Head of caudate nucleus (tissue), 42 donors: ENCODE results near the gene PTPN12.
A peak's percentile ranks its signal among the peaks of the same experiment; 100 is the strongest.

Experiments used
- DNase-seq, 42 donors: peaks; one replicate each; pipeline versions ENCODE4 v3.0.0 to v3.0.0-alpha.2; 2020 to 2021; ENCODE audit warnings: mixed read lengths in 7 of 42
- intact Hi-C: fragments of 100-400 bp; cut with DNase I; formaldehyde crosslinking; loops from one replicate; pipeline ENCODE4 v1.15.0; 2022

Gene PTPN12

DNA sequence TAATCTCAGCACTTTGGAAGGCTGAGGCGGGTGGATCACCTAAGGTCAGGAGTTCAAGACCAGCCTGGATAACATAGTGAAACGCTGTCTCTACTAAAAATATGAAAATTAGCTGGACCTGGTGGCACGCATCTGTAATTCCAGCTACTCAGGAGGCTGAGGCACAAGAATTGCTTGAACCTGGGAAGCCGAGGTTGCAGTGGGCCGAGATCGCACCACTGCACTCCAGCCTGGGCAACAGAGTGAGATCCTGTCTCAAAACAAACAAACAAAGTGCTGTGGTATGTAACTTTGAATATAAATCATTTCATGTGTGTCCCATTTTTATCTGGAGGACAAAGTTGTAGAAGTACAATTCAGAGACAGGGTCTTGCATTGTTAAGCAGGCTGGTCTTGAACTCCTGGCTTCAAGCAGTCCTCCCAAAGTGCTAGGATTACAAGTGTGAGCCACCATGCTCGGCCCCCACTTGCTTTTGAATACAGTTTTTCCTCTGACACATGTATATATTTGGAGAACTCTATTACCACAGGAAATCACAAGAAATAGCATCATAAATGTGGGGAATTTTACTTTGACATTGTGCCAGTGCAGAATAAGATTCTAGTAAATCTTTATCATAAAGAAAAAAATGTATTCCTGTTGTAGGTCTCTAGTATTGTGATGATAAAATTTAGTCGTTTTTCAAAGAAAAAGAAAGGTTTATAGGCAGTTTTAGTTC is 32.6 kb downstream of the PTPN12 start:
- intact Hi-C loops: no loop called here
- no peak for DNase-seq

DNA sequence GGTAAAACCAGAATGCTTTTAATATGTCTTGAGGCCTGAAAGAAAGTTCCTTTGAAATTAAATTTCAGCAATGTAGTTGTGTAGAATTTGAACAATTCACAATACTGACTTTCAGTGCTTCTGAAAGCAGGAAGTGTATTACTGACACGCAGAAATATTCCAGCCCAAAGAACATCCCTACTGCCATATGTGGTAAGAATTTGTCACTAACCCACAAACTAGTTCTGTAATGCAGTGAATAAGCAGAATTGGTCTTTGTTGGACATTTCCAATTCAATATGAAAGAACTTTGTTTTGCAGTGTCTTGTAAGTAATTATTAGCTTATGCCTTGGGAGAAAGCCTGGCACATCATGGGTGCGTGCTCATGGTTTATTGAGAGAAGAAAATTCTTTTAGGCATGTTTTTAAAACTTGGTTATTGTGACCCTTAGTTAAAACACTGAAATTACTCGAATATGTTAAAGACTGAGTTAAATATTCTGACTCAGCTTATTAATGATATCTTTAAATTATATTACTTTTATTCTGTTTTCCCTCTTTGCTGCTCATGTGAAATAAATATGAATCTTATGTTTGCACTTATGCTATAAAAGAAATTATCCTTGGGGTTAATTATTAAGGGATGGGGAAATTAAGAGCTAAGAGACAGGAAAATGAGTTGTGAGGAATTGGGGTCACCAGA is 33.4 kb downstream of the PTPN12 start:
- intact Hi-C loops: no loop called here
- DNase-seq: peak in 3 of 42 donors; percentile 18 to 59 (median 28)

DNA sequence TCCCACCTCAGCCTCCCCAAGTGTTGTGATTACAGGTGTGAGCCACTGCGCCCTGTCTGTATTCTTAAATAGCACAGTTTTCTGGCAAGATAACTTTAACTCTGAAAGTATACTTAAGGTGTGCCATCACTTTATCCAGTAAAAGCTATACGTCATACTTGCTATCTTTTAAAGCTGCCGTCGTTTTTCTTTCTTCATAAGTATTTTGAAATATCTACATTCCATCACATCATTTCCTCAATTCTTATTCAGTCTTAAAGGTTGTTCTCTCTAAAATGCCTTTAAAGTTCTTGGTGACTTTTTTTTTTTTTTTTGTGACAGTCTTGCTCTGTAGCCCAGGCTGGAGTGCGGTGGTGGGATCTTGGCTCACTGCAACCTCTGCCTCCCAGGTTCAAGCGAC is 34.7 kb downstream of the PTPN12 start:
- intact Hi-C loops: no loop called here
- no peak for DNase-seq

DNA sequence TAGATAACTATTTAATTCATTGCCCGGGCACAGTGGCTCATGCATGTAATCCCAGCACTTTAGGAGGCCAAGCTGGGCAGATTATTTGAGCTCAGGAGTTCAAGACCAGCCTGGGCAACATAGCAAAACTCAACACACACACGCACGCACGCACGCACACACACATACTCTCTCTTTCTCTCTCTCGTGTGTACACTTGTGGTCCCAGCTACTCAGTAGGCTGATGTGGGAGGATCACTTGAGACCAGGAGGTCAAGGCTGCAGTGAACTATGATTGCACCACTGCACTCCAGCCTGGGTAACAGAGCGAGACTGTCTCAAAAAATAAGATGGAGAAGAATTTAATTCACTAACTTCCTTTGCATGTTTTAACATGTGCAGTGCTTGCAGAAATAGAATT is 38.1 kb downstream of the PTPN12 start:
- intact Hi-C loops: no loop called here
- no peak for DNase-seq

DNA sequence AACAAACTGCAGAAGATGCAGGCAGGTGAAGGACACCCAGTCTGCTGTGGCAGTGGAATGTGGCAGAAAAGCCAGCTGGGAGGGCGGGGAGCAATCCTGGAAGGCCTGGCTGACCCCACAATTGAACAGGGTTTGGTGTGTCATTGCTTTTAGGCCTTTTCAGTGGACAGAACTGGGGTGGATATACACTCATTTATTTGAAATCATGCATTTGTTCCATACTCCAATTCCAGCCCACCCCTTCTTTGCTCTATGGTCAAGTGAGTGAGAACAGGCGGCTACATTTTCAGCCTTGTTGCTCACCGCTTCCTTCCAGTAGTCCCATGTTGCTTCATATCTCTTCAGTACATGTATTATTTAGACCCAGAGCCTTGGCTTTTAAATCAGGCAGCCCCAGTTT is 39.8 kb downstream of the PTPN12 start:
- no peak for DNase-seq
- intact Hi-C loops: no loop called here

DNA sequence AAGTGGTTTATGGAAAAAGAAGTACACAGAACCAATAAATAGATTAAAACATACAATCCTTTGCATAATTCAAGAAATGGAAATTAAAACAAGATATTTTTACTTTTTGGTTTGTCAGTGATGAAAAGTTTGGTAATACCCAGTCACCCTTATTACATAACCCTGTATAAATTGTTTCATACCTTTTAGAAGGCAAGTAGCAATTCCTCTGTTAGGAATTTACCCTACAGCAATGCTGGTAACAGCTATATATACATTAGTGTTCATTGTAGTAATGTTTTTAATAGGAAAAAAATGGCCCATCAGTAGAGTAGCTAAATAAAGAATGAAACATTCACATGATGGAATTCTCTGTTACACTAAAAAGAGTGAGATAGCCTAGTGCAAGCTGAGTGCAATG is 42.7 kb downstream of the PTPN12 start:
- intact Hi-C loops: no loop called here
- DNase-seq: no peak

DNA sequence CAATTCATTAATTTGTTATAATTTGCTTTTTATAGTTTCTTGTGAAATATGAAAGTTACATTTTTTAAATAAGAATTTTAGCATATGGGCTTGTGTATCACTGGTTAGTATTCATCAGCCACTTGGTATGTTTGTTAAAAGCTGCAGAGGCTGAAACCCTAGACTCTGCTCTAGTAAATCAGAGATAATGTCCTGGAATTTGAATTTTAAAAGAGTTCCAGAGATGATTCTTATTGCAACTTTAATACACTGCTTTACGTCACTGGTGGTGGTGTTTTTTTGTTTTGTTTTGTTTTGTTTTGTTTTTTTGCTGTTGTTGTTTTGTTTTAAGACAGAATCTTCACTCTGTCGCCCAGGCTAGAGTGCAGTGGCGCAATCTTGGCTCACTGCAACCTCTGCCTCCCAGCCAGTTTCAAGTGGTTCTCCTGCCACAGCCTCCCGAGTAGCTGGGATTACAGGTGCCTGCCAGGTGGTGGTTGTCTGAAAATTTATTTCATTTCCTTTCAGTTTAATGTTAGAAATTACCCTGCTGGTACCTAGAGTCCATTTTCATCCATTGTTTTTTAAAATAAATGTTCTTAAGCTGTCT is 43.8 kb downstream of the PTPN12 start:
- no peak for DNase-seq
- intact Hi-C loops: no loop called here

DNA sequence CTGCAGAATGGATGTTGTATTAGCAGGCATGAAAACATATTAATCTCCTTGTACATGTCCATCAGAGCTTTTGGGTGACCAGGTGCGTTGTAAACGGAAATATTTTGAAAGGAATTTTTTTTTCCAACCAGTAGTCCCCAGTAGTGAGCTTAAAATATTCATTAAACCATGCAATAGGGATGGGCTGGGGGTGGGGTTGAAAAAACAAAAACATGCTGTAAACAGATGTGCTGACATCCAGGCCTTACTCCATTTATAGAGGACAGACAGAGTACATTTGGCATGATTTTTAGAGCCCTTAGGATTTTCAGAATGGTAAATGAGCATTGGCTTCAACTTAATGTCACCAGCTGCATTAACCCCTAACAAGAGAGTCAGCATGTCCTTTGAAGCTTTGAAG is 50.2 kb downstream of the PTPN12 start:
- no peak for DNase-seq
- intact Hi-C loops: no loop called here

DNA sequence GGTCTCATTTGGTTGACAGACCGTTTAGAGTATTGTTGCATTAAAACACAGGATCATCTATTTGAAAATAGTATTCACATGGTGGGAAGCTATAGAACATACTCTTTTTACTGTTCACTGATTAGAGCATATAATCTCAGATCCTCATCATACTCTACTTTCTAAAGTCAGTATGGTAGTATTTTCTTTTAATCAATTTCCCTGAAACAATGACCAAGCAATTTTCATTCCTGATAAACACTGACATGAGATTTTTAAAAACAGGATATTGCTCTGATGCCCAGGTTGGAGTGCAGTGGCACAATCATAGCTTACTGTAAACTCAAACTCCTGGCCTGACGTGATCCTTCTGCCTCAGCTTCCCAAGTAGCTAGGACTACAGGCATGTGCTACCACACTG is 63.9 kb downstream of the PTPN12 start:
- intact Hi-C loops: no loop called here

DNA sequence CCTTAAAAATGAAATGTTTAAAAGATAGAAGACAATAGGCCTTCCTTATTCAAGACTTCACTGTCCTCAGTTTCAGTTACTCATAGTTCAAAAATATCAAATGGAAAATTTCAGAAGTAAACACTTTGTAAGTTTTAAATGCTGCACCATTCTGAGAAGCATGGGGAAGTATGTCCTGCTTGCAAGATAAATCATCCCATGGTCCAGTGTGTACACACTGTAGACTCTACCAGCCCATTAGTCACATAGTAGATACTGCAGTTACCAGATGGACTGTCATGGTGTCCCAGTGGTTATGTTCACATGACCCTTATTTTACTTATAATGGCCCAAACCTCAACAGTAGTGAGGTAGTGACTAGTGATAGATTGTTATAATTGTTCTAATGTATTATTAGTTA is 69.5 kb downstream of the PTPN12 start:
- no peak for DNase-seq
- intact Hi-C loops: no loop called here

More for the DNA sequence above, 63.9 kb downstream of the PTPN12 start:
- no peak for DNase-seq

DNA sequence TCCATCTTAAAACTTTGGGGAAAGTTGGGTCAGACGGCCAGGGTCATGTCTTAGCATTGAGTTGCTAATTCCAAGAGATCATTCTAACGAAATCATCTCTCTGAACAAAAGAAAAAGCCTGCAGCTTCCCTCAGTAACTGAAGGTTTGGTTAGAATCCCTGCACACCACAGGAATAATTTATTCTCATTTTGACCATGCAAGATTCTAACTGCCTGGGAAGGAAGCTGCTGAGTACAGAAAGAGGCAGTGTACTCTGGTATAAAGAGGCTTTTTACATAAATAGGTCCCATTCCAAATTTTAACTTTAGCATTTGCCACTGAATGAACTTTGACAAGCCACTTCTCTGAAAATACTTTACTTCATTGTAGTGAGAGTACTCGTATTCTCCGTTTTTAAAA is 82.2 kb downstream of the PTPN12 start:
- intact Hi-C loops: no loop called here
- no peak for DNase-seq

DNA sequence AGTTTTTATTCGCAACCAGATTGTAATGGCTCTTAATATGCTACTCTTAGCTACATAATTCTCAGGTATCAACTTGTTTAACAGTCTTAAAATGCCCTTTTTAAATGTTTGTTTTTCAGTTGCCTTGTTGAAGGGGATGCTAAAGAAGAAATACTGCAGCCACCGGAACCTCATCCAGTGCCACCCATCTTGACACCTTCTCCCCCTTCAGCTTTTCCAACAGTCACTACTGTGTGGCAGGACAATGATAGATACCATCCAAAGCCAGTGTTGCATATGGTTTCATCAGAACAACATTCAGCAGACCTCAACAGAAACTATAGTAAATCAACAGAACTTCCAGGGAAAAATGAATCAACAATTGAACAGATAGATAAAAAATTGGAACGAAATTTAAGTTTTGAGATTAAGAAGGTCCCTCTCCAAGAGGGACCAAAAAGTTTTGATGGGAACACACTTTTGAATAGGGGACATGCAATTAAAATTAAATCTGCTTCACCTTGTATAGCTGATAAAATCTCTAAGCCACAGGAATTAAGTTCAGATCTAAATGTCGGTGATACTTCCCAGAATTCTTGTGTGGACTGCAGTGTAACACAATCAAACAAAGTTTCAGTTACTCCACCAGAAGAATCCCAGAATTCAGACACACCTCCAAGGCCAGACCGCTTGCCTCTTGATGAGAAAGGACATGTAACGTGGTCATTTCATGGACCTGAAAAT is 89.7 kb downstream of the PTPN12 start:
- no peak for DNase-seq
- intact Hi-C loops: no loop called here

DNA sequence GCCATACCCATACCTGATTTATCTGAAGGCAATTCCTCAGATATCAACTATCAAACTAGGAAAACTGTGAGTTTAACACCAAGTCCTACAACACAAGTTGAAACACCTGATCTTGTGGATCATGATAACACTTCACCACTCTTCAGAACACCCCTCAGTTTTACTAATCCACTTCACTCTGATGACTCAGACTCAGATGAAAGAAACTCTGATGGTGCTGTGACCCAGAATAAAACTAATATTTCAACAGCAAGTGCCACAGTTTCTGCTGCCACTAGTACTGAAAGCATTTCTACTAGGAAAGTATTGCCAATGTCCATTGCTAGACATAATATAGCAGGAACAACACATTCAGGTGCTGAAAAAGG is 90.2 kb downstream of the PTPN12 start:
- intact Hi-C loops: no loop called here
- peak in 4 of 42 donors; percentile 3 to 16 (median 8) for DNase-seq

DNA sequence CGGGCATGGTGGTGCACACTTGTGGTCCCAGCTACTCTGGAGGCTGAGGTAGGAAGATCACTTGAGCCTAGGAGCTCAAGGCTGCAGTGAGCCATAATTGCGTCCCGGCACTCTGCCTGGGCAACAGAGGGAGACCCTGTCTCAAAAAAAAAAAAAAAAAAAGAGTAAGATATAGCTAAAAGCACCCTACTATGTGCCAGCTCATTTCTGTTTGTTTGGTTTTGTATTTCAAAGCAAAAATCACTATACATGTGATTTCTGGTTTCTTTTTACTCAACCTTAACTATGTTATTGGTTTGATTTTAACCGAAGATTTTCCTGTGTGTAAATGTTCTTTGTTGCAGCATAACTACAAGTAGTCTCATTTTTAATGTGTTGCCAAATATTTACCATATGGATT is 92.7 kb downstream of the PTPN12 start:
- intact Hi-C loops: no loop called here
- DNase-seq: no peak

DNA sequence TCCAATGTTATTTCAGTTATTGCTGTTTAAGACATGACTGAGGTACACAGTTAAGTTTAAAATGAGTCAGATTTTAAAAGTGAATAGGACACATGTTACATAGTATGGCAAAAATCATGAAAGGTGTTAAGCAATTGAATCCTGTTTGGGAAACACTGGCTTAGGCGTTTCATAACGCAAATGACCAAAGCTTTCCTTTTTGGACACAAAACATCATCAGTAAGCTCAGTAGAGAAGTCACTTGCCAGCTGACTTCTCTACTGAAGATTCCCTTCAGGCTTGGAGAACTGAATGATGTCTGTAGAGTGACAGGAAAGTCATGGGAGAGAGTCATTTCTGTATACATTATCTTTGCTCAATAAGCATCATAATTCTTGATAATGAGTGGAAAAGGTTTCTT is 94.7 kb downstream of the PTPN12 start:
- no peak for DNase-seq
- intact Hi-C loops: no loop called here

DNA sequence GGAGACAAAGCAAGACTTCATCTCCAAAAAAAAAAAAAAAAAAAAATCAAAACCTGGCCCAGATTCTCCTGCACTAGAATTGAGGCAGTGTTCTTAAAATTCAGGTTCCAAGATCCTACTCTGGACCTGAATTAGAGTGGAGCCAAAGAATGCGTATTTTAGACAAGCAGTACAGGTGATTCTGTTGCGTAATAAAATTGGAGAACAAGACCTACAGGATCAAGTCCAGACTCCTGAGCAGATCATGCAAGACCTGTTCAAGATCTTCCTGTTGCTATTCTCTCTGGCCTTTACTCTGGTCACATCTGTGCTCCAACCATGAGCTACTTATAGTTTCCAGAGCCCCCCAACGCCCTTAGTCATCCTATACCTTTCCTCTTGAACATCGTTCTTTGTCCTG is 107.7 kb downstream of the PTPN12 start:
- intact Hi-C loops: no loop called here

DNA sequence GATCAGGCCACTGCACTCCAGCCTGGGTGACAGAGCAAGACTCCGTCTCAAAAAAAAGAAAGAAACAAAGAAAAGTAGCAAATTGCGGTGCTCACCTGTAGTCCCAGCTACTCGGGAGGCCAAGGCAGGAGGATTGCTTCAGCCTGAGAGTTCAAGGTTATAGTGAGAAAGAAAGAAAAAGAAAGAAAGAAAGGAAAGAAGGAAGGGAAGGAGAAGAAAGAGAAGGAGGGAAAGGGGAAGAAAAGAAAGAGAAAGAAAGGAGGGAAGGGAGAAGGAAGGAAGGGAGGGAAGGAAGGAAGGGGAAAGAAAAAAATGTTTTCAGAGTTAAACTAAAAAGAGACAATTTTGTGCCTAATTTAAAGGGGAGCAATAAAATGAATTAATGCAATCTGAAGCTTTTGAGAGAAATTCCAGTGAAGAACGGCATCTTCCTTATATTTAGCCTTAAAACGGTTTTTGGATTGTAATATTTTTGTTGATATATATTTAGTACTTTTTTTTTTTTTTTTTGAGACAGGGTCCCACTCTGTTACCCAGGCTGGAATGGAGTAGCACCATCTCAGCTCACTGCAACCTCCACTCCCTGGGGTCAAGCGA is 111.7 kb downstream of the PTPN12 start:
- intact Hi-C loops: no loop called here
- no peak for DNase-seq

More for the DNA sequence above, 107.7 kb downstream of the PTPN12 start:
- DNase-seq: no peak

DNA sequence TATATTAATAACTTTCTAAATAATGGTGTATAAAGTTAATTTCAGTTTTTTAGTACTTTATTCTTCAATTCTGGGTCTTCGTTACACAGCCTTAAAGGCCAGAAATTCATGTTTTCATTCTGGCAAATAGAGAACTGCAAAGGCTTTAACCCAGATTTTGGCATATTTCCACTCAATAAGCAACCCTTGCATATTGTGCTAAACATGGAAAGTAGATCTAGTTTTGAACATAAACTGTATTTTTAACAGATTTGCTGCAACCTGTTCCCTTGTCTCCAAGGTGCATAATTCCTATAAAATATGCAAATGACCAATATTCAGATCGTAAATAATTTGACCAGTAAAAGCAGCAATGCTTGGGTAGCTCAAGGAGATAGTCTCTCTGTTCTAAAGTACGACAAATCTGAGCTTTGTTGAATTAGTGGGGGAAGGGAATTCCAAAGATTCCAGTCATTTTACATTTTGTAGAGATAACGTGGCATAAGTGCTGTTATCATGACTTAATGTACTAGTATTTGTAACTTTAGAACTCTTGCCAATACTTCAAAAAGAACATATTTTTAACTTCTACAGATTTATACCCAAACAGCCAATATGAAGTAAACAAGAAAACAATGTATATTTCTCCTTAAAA is 112.7 kb downstream of the PTPN12 start:
- DNase-seq: no peak
- intact Hi-C loops: loop anchor here (2.0 kb wide), 1 partner anchor 109 kb away; no protein-coding TSS in a partner anchor

DNA sequence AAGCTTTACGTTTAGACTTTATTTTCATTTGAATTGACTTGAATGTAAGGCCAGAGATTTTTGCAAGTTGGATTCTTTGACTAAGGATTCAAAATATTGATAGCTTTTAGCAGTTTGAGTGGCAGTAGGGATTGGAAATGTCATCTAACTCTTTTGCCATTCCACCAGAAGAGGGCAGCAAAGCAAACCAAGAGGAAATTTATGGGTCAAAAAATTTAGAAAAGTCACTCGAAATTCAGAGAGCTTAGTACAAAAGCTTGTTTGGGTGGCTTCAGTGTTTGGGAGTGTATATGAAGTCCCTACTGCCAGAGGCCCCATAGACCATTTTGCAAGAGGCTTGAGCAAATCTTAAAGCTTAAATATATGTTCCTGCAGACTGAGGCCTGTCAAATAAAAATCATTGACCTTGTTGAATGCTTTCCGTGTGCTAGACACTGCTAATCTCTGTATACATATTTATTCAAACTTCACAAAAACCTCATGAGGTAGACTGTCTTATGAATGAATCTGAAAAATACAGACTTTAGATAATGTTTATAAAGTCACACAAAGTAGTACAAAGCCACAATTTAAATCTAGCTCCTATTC is 114.6 kb downstream of the PTPN12 start:
- DNase-seq: peak in 18 of 42 donors; percentile 22 to 82 (median 46)
- intact Hi-C loops: loop anchor here (2.0 kb wide), 1 partner anchor 107 kb away; no protein-coding TSS in a partner anchor
